ENCODE measurements around the gene CIT.

GRCh38 chr12:119715268-119715620, 161.9 kb downstream of the CIT start:
- no peak for TF ChIP-seq CTCF (conservative IDR thresholded peaks at IDR 0.05; ENCODE audit: low read length)
- TF ChIP-seq EZH2phosphoT487 (IDR thresholded peaks at IDR 0.05; ENCODE audit: borderline replicate concordance), result no peak
